GM12864 (cell line): ENCODE data around the gene FMNL3.

Experiments used
- DNase-seq: peaks from one replicate; pipeline ENCODE4 v3.0.0-alpha.2; 2011; ENCODE audit warnings: low read depth
- H3K4me3 ChIP-seq: 2 replicates; pipeline ENCODE4 v1.5.1; 2011; ENCODE audit warnings: mild to moderate bottlenecking, low read depth, low read length, control low read depth
- CTCF ChIP-seq: IDR thresholded peaks from 2 replicates; pipeline ENCODE4 v1.5.1; 2011; ENCODE audit warnings: low read depth, mild to moderate bottlenecking, moderate library complexity, low read length, control low read depth, inconsistent platforms; ENCODE audit errors: missing control alignments

Gene FMNL3

GRCh38 chr12:49683599-49684309 lies 23.5 kb downstream of the FMNL3 start:
- no peak for TF ChIP-seq CTCF
- H3K4me3 ChIP-seq, result no peak overlapping the region
- no peak for DNase-seq

- DNase-seq, result no peak
- no peak overlapping the region for H3K4me3 ChIP-seq
- no peak for TF ChIP-seq CTCF
Measured at GRCh38 chr12:49680075-49680474, 27.1 kb downstream of the FMNL3 start.

- DNase-seq, result no peak
- TF ChIP-seq CTCF, result no peak
- no peak overlapping the region for H3K4me3 ChIP-seq
Measured at GRCh38 chr12:49678711-49679110, 28.5 kb downstream of the FMNL3 start.

- TF ChIP-seq CTCF, result no peak
- DNase-seq, result no peak
- no peak overlapping the region for H3K4me3 ChIP-seq
Measured at GRCh38 chr12:49675137-49675536, 32.1 kb downstream of the FMNL3 start.

GRCh38 chr12:49674318-49674981 lies 32.8 kb downstream of the FMNL3 start:
- no peak overlapping the region for H3K4me3 ChIP-seq
- TF ChIP-seq CTCF, result no peak
- DNase-seq, result no peak

GRCh38 chr12:49673446-49674317 lies 33.5 kb downstream of the FMNL3 start:
- no peak overlapping the region for H3K4me3 ChIP-seq
- TF ChIP-seq CTCF, result no peak
- DNase-seq, result no peak
